A549 (cell line): Measurements from ENCODE around the gene CD63.

ENCODE experiments used
- CEBPB ChIP-seq, 2 experiments: fragments of >200 bp in 1 of 2; sonication (Bioruptor Twin) in 1 of 2; formaldehyde crosslinking in 1 of 2; IDR thresholded peaks; 2 replicates each; pipeline ENCODE4 v1.6.1; 2012 to 2016
- EP300 ChIP-seq, 2 experiments: fragments of >200 bp; sonication (Bioruptor Twin); formaldehyde crosslinking; IDR thresholded peaks; 2 replicates in 1 of 2; 3 replicates in 1 of 2; pipeline ENCODE4 v1.6.1; 2016 to 2017
- ESRRA ChIP-seq: fragments of 150-350 bp; IDR thresholded peaks from 2 replicates; pipeline ENCODE4 v1.6.1; 2014; ENCODE audit warnings: mild to moderate bottlenecking, low read length, borderline replicate concordance
- JUN ChIP-seq, 2 experiments: fragments of >200 bp; sonication (Bioruptor Twin); formaldehyde crosslinking; IDR thresholded peaks; 2 replicates in 1 of 2; 3 replicates in 1 of 2; pipeline ENCODE4 v1.6.1; 2016 to 2017
- KDM1A ChIP-seq: fragments of 200-600 bp; sonication (generic); IDR thresholded peaks from 2 replicates; pipeline ENCODE4 v1.6.1; 2016; ENCODE audit warnings: low read depth, mild to moderate bottlenecking
- NFE2L2 ChIP-seq: fragments of 150-350 bp; conservative IDR thresholded peaks from 2 replicates; pipeline ENCODE4 v1.6.1; 2014; ENCODE audit warnings: low read length
- POLR2A ChIP-seq: IDR thresholded peaks from 2 replicates; pipeline ENCODE4 v1.6.1; 2012; ENCODE audit warnings: mild to moderate bottlenecking, low read length
- RAD21 ChIP-seq, 2 experiments: fragments of >200 bp in 1 of 2; sonication (Bioruptor Twin) in 1 of 2; formaldehyde crosslinking in 1 of 2; IDR thresholded peaks in 1 of 2; conservative IDR thresholded peaks in 1 of 2; 2 replicates in 1 of 2; 3 replicates in 1 of 2; pipeline ENCODE4 v1.6.1; 2012 to 2018; ENCODE audit warnings: inconsistent platforms in 1 of 2
- RFX5 ChIP-seq: fragments of 450-650 bp; IDR thresholded peaks from 2 replicates; pipeline ENCODE4 v1.7.1; 2014; ENCODE audit warnings: antibody characterized with exemption, mild to moderate bottlenecking, moderate library complexity
- USF2 ChIP-seq: fragments of 450-650 bp; IDR thresholded peaks from 2 replicates; pipeline ENCODE4 v1.6.1; 2014; ENCODE audit warnings: antibody characterized with exemption
- TF ChIP-seq, protein P1 (sequence below): fragments of 200-600 bp; sonication (generic); IDR thresholded peaks from 2 replicates; pipeline ENCODE4 v1.6.1; 2016; ENCODE audit warnings: antibody characterized with exemption, mild to moderate bottlenecking, moderate library complexity
- TF ChIP-seq, protein P2 (sequence below): fragments of >200 bp; sonication (Bioruptor Twin); formaldehyde crosslinking; IDR thresholded peaks from 3 replicates; pipeline ENCODE4 v1.5.1; 2016
- TF ChIP-seq, protein P3 (sequence below): IDR thresholded peaks from 2 replicates; pipeline ENCODE4 v1.6.1; 2012

GRCh38 chr12:55720894-55721444, 7.8 kb downstream of the CD63 start:
- TF ChIP-seq, protein P1, sequence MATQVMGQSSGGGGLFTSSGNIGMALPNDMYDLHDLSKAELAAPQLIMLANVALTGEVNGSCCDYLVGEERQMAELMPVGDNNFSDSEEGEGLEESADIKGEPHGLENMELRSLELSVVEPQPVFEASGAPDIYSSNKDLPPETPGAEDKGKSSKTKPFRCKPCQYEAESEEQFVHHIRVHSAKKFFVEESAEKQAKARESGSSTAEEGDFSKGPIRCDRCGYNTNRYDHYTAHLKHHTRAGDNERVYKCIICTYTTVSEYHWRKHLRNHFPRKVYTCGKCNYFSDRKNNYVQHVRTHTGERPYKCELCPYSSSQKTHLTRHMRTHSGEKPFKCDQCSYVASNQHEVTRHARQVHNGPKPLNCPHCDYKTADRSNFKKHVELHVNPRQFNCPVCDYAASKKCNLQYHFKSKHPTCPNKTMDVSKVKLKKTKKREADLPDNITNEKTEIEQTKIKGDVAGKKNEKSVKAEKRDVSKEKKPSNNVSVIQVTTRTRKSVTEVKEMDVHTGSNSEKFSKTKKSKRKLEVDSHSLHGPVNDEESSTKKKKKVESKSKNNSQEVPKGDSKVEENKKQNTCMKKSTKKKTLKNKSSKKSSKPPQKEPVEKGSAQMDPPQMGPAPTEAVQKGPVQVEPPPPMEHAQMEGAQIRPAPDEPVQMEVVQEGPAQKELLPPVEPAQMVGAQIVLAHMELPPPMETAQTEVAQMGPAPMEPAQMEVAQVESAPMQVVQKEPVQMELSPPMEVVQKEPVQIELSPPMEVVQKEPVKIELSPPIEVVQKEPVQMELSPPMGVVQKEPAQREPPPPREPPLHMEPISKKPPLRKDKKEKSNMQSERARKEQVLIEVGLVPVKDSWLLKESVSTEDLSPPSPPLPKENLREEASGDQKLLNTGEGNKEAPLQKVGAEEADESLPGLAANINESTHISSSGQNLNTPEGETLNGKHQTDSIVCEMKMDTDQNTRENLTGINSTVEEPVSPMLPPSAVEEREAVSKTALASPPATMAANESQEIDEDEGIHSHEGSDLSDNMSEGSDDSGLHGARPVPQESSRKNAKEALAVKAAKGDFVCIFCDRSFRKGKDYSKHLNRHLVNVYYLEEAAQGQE, result no peak
- TF ChIP-seq USF2, result no peak
- no peak for TF ChIP-seq EP300 (IDR thresholded peaks at IDR 0.05)
- TF ChIP-seq RFX5, result no peak
- TF ChIP-seq JUN (IDR thresholded peaks at IDR 0.05), result 0 out of 5 replicates have a peak, but pooled peaks of 1 of the 2 experiments have one; percentile 22
- TF ChIP-seq CEBPB (IDR thresholded peaks at IDR 0.05), result no peak
- TF ChIP-seq, protein P2, sequence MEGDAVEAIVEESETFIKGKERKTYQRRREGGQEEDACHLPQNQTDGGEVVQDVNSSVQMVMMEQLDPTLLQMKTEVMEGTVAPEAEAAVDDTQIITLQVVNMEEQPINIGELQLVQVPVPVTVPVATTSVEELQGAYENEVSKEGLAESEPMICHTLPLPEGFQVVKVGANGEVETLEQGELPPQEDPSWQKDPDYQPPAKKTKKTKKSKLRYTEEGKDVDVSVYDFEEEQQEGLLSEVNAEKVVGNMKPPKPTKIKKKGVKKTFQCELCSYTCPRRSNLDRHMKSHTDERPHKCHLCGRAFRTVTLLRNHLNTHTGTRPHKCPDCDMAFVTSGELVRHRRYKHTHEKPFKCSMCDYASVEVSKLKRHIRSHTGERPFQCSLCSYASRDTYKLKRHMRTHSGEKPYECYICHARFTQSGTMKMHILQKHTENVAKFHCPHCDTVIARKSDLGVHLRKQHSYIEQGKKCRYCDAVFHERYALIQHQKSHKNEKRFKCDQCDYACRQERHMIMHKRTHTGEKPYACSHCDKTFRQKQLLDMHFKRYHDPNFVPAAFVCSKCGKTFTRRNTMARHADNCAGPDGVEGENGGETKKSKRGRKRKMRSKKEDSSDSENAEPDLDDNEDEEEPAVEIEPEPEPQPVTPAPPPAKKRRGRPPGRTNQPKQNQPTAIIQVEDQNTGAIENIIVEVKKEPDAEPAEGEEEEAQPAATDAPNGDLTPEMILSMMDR, result peak; percentile 70
- peak; percentile 75 to 79 for TF ChIP-seq RAD21 (conservative IDR thresholded peaks at IDR 0.05 in 1 of 2, IDR thresholded peaks at IDR 0.05 in 1 of 2)
- TF ChIP-seq POLR2A, result no peak
- TF ChIP-seq ESRRA, result no peak
- TF ChIP-seq KDM1A, result no peak
- TF ChIP-seq, protein P3, sequence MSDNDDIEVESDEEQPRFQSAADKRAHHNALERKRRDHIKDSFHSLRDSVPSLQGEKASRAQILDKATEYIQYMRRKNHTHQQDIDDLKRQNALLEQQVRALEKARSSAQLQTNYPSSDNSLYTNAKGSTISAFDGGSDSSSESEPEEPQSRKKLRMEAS, result no peak
- no peak for TF ChIP-seq NFE2L2
